Activated T-cell treated with anti-CD3 and anti-CD28 coated beads, Interleukin-2, amount 50 U/mL, for 24 hours (primary cell): ENCODE data around the gene CPNE9.

Source experiments
- DNase-seq: peaks from one replicate; pipeline ENCODE4 v3.0.0-alpha.2; 2020
- H3K27ac Mint-ChIP-seq: 2 replicates; pipeline ENCODE4 v1.8.0; 2020; ENCODE audit warnings: mild to moderate bottlenecking, mixed read lengths
- H3K27me3 Mint-ChIP-seq: 2 replicates; pipeline ENCODE4 v1.8.0; 2020; ENCODE audit warnings: mixed read lengths
- H3K36me3 Mint-ChIP-seq: 2 replicates; pipeline ENCODE4 v1.8.0; 2020; ENCODE audit warnings: low read depth, mixed read lengths
- H3K4me1 Mint-ChIP-seq: 2 replicates; pipeline ENCODE4 v1.8.0; 2020; ENCODE audit warnings: low read depth, mixed read lengths
- H3K4me3 Mint-ChIP-seq: 2 replicates; pipeline ENCODE4 v1.8.0; 2020; ENCODE audit warnings: mild to moderate bottlenecking, moderate library complexity, mixed read lengths
- H3K9me3 Mint-ChIP-seq: 2 replicates; pipeline ENCODE4 v1.8.0; 2020; ENCODE audit warnings: mixed read lengths

CPNE9 gene

DNA sequence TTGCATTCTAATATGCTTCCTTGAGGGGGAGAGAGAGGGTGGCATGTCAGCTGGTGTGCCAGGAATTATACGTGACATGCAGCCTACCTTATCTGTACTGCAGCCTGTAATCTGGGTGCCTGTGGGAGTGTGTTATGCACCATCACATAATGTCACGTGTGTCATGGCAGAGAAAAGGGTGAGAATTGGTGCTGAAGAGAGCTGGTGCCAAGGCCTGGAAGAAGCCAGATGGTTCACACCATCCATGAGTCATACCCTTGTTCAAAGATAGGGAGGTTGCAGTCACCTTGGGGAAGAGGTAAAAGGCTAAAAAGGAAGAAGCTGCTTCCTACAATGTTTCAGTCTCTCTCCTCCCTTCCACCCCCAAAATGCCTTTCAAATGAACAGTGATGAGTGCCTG is 33.2 kb downstream of the CPNE9 start:
- Mint-ChIP-seq H3K27me3 (no peaks in the 10 kb centered on the region), H3K4me3 (no peak overlapping the region), H3K4me1 (peaks cover 48% of the 10 kb centered on the region), H3K9me3 (no peaks in the 10 kb centered on the region), H3K36me3 (peaks cover 96% of the 10 kb centered on the region), H3K27ac (peak overlapping the region; percentile 83)
- no peak for DNase-seq

DNA sequence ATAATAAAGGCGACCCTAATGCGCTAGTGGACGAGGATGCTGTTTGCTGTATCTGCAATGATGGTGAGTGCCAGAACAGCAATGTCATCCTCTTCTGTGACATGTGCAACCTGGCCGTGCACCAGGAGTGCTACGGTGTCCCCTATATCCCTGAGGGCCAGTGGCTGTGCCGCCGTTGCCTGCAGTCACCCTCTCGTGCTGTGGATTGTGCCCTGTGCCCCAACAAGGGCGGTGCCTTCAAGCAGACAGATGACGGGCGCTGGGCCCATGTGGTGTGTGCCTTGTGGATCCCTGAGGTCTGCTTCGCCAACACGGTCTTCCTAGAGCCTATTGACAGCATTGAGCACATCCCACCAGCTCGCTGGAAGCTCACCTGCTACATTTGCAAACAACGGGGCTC is 35.5 kb downstream of the CPNE9 start:
- H3K27me3 Mint-ChIP-seq = no peaks in the 10 kb centered on the region
- H3K36me3 Mint-ChIP-seq = peaks cover 98% of the 10 kb centered on the region
- no peaks in the 10 kb centered on the region for H3K9me3 Mint-ChIP-seq
- H3K4me3 Mint-ChIP-seq = no peak overlapping the region
- DNase-seq = no peak
- no peak overlapping the region for H3K27ac Mint-ChIP-seq
- H3K4me1 Mint-ChIP-seq = peaks cover 29% of the 10 kb centered on the region

DNA sequence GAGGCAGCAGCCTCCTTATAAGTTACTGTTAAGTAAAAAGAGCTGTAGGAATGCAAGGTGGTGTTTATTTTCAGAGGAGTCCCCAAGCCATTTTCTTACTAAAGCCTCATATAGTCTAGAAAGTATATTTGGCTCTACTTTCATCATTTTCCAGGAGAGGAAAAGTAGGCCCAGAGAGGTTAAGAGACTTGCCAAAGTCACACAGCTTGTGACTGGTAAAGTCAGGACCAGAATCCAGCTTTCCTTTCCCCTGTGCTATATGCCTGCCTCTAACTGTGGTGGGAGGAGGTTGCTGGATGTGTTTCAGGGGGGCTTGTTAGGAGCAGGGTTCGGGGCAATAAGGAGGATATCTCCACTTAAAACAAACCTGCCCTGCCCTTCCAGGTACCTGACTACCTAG is 38.9 kb downstream of the CPNE9 start:
- Mint-ChIP-seq H3K9me3 (no peaks in the 10 kb centered on the region), H3K27ac (no peak overlapping the region), H3K27me3 (no peaks in the 10 kb centered on the region), H3K36me3 (peaks cover 100% of the 10 kb centered on the region), H3K4me1 (peaks cover 15% of the 10 kb centered on the region), H3K4me3 (no peak overlapping the region)
- no peak for DNase-seq

DNA sequence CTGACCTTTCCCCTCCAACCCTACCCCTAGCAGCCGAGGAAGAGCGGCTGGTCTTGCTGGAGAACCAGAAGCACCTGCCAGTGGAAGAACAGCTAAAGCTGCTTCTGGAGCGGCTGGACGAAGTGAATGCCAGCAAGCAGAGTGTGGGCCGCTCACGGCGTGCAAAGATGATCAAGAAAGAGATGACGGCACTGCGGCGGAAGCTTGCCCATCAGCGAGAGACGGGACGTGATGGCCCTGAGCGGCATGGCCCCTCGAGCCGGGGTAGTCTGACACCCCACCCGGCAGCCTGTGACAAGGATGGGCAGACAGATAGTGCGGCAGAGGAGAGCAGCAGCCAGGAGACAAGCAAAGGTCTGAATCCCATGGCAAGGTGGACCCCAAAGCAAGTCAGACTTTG is 39.9 kb downstream of the CPNE9 start:
- no peak for DNase-seq
- no peak overlapping the region for H3K27ac Mint-ChIP-seq
- H3K4me1 Mint-ChIP-seq = peaks cover 15% of the 10 kb centered on the region
- H3K36me3 Mint-ChIP-seq = peaks cover 100% of the 10 kb centered on the region
- no peak overlapping the region for H3K4me3 Mint-ChIP-seq
- H3K9me3 Mint-ChIP-seq = no peaks in the 10 kb centered on the region
- H3K27me3 Mint-ChIP-seq = no peaks in the 10 kb centered on the region

DNA sequence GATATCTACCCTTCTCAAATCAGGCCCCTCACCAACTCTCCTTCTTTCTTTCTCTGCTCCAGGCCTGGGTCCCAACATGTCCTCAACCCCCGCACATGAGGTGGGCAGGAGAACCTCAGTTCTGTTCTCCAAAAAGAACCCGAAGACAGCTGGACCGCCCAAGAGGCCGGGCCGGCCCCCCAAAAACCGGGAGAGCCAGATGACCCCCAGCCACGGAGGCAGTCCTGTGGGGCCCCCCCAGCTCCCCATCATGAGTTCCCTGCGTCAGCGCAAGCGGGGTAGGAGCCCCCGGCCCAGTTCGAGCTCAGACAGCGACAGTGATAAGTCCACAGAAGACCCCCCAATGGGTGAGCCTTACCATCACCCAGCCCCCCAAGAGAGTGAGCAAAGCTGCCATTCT is 40.5 kb downstream of the CPNE9 start:
- Mint-ChIP-seq H3K4me1 (peaks cover 18% of the 10 kb centered on the region), H3K9me3 (no peaks in the 10 kb centered on the region), H3K27me3 (no peaks in the 10 kb centered on the region), H3K36me3 (peaks cover 100% of the 10 kb centered on the region), H3K27ac (no peak overlapping the region), H3K4me3 (no peak overlapping the region)
- DNase-seq = no peak

DNA sequence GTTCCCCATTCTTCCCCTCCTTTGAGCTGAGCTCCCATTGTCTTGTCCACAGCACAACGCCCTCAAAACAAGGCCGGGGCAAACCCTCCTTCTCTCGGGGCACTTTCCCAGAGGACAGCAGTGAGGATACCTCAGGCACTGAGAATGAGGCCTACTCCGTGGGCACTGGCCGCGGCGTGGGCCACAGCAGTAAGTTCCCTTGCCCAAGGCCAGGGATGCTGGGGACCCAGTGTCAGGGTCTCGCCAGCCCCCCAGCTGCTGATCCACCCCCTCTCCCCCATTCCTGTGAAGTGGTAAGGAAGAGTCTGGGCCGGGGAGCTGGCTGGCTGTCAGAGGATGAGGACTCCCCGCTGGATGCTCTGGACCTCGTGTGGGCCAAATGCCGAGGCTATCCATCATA is 41.9 kb downstream of the CPNE9 start:
- no peak overlapping the region for H3K4me3 Mint-ChIP-seq
- DNase-seq = no peak
- peak overlapping the region; percentile 84 for H3K27ac Mint-ChIP-seq
- peaks cover 27% of the 10 kb centered on the region for H3K4me1 Mint-ChIP-seq
- peaks cover 100% of the 10 kb centered on the region for H3K36me3 Mint-ChIP-seq
- H3K27me3 Mint-ChIP-seq = no peaks in the 10 kb centered on the region
- no peaks in the 10 kb centered on the region for H3K9me3 Mint-ChIP-seq

DNA sequence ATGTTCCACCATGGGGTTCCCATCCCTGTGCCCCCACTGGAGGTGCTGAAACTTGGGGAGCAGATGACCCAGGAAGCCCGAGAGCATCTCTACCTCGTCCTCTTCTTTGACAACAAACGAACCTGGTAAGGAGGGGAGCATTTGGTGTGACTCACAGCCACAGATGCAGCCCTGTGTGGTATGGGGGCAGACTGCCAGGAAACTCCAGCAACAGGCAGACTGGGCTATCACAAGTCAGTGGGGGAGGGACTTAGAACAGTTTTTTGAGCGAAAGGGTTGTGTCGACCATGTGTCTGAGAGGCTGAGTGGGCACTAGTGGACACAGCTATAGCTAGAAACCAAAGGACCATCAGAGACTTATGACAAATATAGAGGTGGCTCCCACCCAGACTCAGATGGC is 42.7 kb downstream of the CPNE9 start:
- no peak for DNase-seq
- Mint-ChIP-seq H3K27me3 (no peaks in the 10 kb centered on the region), H3K4me1 (peaks cover 34% of the 10 kb centered on the region), H3K9me3 (no peaks in the 10 kb centered on the region), H3K27ac (peak overlapping the region; percentile 84), H3K4me3 (no peak overlapping the region), H3K36me3 (peaks cover 100% of the 10 kb centered on the region)

DNA sequence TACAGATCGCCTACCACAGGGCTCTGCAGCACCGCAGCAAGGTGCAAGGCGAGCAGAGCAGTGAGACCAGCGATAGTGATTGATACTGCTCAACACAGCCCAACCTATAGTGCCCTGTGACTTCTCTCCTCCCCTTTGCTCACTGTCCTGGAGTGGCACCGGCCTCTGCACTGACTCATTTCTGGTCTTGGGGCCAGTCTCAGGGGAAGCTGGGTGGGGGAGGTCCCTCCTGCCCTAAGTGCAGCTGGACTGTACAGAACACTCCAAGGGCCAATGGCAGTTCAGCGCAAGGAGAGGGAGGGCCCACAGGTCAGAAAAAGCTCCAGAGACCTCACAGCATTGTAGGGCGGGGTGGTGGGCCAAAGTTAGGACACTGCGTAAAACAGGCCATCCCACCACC is 43.6 kb downstream of the CPNE9 start:
- DNase-seq = no peak
- peaks cover 44% of the 10 kb centered on the region for H3K4me1 Mint-ChIP-seq

DNA sequence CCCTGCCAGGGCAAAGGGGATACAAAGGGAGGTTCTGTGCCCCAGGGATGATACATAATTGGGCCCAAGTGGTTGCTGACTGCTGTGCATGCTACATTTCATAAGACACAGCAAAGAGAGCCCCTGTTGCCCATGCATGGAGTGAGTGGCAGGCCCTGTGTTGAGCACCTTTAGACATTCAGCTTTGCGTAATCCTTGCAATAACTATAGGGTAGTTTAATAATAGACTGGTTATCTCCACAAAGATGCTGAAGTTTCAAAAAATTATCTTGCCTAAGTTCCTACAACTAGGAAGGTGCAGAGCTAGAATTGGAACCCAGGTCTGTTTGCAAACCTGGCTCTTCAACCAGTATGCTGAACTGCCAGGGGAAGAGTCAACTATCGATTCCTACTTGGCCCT is 44.4 kb downstream of the CPNE9 start:
- Mint-ChIP-seq H3K27ac (no peak overlapping the region), H3K9me3 (no peaks in the 10 kb centered on the region), H3K4me3 (no peak overlapping the region), H3K27me3 (no peaks in the 10 kb centered on the region), H3K36me3 (peaks cover 100% of the 10 kb centered on the region), H3K4me1 (peaks cover 46% of the 10 kb centered on the region)
- DNase-seq = no peak

More for the DNA sequence above, 43.6 kb downstream of the CPNE9 start:
- Mint-ChIP-seq H3K36me3 (peaks cover 100% of the 10 kb centered on the region), H3K27ac (peak overlapping the region; percentile 29), H3K27me3 (no peaks in the 10 kb centered on the region), H3K4me3 (no peak overlapping the region), H3K9me3 (no peaks in the 10 kb centered on the region)

DNA sequence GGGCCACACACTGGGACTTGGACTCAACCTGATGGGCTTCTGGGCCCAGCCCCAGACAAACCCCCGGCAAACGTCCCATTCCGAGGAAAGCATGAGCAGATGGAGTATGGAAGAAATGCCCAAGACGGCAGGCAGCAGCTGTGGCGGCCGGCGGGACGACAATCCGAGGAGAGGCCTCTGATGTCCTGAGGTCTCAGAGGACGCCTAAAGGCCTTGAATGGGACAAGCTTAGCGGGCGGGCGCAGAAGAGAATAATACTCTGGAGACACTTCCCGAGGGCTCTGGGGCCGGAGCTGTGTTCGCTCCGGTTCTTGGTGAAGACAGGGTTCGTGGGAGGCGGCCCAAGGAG is 45.6 kb downstream of the CPNE9 start:
- H3K4me1 Mint-ChIP-seq = peaks cover 53% of the 10 kb centered on the region

DNA sequence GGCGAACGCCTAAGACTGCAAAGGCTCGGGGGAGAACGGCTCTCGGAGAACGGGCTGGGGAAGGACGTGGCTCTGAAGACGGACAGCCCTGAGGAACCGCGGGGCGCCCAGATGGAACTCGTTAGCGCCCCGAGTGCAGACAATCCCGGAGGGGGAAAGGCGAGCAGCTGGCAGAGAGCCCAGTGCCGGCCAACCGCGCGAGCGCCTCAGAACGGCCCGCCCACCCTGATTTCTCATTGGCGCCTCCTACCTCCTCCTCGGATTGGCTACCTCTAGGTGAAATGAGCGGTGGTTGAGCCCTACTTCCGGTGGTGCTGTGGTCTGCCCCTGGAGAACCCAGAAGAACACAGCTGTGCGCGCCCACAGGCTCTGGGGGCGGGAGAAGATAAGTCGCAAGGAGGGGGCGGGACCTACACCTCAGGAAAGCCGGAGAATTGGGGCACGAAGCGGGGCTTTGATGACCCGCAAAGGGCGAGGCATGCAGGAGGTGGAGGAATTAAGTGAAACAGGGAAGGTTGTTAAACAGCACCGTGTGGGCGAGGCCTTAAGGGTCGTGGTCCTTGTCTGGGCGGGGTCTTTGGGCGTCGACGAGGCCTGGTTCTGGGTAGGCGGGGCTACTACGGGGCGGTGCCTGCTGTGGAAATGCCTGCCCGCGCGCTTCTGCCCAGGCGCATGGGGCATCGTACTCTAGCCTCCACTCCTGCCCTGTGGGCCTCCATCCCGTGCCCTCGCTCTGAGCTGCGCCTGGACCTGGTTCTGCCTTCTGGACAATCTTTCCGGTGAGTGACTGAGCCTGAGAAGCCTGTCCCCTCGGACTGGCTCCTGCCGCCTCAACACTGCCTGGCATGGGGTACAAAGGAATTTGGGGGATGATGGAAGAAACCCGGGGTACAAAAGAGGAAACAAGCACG is 46.3 kb downstream of the CPNE9 start, which contains the start of gene OGG1:
TSS of gene OGG1 (plus strand) at position 308 of the 911 bp plus-strand sequence. CDS start at position 643, 335 bp downstream.
- H3K4me3 Mint-ChIP-seq = peak within 1 kb of the TSS; percentile 94
- peak; percentile 95 for DNase-seq
- no peaks in the 10 kb centered on the region for H3K9me3 Mint-ChIP-seq
- H3K36me3 Mint-ChIP-seq = peaks cover 98% of the 10 kb centered on the region
- no peaks in the 10 kb centered on the region for H3K27me3 Mint-ChIP-seq
- H3K4me1 Mint-ChIP-seq = peaks cover 60% of the 10 kb centered on the region
- peak within 1 kb of the TSS; percentile 96 for H3K27ac Mint-ChIP-seq

More for the DNA sequence above, 45.6 kb downstream of the CPNE9 start:
- DNase-seq = no peak
- H3K4me3 Mint-ChIP-seq = peak overlapping the region; percentile 94
- H3K9me3 Mint-ChIP-seq = no peaks in the 10 kb centered on the region
- peaks cover 98% of the 10 kb centered on the region for H3K36me3 Mint-ChIP-seq
- H3K27me3 Mint-ChIP-seq = no peaks in the 10 kb centered on the region
- peak overlapping the region; percentile 96 for H3K27ac Mint-ChIP-seq

DNA sequence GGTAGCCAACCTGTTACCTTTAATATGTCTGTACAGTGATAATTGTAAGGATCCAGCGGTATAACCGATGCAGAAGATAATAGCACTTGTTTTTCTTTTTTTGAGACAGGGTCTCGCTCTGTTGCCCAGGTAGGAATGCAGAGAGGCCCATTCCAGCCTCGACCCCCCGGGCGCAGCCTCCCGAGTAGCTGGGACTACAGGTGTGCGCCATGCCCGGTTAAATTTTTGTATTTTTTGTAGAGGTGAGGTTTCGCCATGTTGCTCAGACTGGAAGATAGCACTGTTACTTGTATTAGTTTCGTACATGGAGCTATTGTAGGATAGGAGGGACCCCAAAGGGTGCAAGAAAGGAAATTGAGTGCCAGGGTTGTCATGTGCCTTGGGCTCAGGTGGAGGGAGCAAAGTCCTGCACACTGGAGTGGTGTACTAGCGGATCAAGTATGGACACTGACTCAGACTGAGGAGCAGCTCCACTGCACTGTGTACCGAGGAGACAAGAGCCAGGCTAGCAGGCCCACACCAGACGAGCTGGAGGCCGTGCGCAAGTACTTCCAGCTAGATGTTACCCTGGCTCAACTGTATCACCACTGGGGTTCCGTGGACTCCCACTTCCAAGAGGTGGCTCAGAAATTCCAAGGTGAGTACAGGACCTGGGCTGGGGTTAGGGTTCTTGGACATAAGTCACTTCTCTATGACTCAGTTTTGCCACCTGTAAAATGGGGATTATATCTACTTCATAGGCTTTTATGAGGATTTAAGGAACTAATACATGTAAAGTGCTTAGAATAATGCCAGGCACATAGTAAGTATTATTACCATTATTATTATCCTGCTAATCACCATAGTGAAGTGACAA is 47.2 kb downstream of the CPNE9 start:
- peak overlapping the region; percentile 94 for H3K4me3 Mint-ChIP-seq
- H3K9me3 Mint-ChIP-seq = no peaks in the 10 kb centered on the region
- no peaks in the 10 kb centered on the region for H3K27me3 Mint-ChIP-seq
- peak; percentile 46 for DNase-seq
- H3K27ac Mint-ChIP-seq = peak overlapping the region; percentile 96
- H3K36me3 Mint-ChIP-seq = peaks cover 96% of the 10 kb centered on the region
- peaks cover 61% of the 10 kb centered on the region for H3K4me1 Mint-ChIP-seq

DNA sequence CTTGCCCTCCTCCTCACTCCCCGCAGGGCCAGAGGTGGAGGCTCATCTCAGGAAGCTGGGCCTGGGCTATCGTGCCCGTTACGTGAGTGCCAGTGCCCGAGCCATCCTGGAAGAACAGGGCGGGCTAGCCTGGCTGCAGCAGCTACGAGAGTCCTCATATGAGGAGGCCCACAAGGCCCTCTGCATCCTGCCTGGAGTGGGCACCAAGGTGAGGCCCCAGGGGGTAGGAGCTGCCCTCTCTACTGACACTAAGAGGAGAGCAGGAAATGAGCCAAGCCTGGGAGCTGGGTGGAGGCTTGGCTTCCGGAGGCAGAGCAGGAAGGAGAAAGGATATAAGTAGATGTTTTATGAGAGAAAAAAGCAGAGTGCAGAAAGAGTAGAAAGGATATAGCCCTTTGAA is 51.0 kb downstream of the CPNE9 start:
- no peak for DNase-seq
- Mint-ChIP-seq H3K9me3 (no peaks in the 10 kb centered on the region), H3K27me3 (no peaks in the 10 kb centered on the region), H3K4me3 (no peak overlapping the region), H3K4me1 (peaks cover 40% of the 10 kb centered on the region), H3K27ac (peak overlapping the region; percentile 84), H3K36me3 (peaks cover 92% of the 10 kb centered on the region)

DNA sequence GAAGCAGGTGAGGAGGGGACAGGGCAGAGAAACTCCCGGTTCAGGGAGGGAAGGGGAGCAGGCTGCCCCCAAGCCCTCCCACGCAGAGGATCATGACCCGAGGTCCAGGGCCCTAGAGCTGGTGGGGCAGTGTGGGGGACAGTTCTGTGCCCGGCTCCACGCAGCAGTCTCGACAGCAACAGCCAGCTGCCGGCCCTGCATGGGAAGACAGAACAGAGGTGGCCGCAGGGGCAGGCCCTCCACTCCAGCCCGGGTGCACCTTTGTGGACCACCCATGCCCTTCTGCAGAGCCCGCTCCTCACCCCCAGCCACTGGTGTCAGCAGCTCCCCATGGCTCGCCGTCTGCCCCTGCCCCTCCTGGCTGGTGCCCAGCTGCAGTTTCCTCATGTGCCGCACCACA is 53.8 kb downstream of the CPNE9 start:
- peaks cover 91% of the 10 kb centered on the region for H3K36me3 Mint-ChIP-seq
- no peaks in the 10 kb centered on the region for H3K27me3 Mint-ChIP-seq

More for the DNA sequence above, 53.8 kb downstream of the CPNE9 start:
- Mint-ChIP-seq H3K27ac (peak overlapping the region; percentile 47), H3K9me3 (no peaks in the 10 kb centered on the region), H3K4me3 (no peak overlapping the region), H3K4me1 (peaks cover 21% of the 10 kb centered on the region)
- no peak for DNase-seq
